ENCODE data around the gene PLXNA1.

The PLXNA1 gene

GRCh38 chr3:126964950-126965349, 18.0 kb upstream of the PLXNA1 start:
- DNase-seq (ENCODE audit: extremely low read depth in 1 of 2, low read depth in 1 of 2): no peak

DNA sequence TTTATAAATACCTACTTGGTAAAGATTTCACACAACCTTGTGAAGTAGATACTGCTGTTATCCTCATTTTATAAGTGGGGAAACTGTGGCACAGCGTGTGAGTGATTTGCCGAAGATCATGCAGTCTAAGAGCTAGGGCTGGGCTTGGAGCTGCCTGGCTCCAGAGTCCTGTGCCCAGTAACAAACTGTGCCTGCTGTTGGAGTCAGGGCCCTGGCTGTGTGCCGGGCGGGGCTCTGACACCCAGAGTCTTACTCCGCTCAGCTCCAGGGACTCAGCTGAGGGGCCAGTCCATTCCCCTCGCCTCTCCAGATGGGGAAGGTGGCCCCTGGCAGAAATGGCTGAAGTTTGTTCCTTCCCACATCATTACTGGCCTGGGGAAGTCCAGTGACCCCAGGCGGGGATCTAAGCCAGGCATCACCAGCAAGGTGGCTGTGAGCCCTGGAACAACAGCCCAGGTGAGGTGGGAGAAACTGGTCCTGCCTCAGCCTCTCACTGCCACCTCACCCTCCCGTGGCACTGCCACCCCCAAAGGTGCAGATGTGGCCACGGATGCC, 17.3 kb upstream of the PLXNA1 start:
- no peak for DNase-seq (ENCODE audit: extremely low read depth in 1 of 2, low read depth in 1 of 2)

GRCh38 chr3:126967386-126967785, 15.5 kb upstream of the PLXNA1 start:
- DNase-seq (ENCODE audit: extremely low read depth in 1 of 2, low read depth in 1 of 2): no peak

DNA sequence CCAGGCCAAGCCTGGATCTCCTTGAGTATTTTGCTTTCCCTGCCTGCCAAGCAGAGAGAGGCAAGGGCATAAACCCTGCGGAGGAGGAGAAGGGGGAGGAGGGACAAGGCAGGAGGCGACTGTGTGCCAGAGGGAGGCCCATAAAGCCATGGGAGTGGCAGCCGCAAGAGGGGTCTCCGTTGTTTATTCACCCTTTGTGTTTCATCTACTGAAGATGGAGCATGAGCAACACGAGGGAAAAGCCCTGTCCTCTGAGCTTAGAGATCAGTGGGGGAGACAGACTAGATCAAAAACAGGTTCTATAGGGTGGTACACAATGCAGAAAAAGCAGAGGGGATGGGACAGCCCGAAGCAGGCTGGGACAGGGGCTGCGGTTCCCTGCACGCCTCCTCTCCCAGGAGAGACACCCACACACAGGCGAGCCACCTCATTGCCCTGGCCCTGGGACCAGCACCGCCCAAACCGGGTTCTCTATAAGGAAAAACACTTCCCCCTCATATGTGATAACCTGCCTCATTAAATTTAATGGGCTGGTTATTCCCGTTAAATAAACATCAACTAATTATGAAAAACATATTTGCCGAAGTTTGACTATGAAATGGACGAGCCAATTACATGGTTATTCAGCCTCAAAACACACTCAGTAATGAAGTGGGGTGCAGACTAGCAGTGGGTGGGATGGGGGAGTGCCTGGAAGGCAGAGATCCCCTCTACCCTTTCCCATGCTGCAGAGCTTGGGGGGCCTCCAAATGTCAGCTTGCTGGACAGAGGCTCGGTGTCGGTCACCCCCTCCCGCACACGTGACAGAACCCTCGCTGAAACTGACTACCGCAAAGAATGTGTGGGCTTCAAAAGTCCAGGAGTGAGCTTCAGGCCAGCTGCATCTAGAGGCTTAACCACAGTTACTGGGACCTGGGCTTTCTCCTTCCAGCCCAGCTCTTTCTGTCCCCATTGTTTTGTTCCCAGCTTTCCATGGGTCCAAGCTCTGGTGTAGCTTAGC, 14.2 kb upstream of the PLXNA1 start:
- no peak for DNase-seq (ENCODE audit: extremely low read depth in 1 of 2, low read depth in 1 of 2)

GRCh38 chr3:126969586-126969985, 13.3 kb upstream of the PLXNA1 start:
- no peak for DNase-seq (ENCODE audit: extremely low read depth in 1 of 2, low read depth in 1 of 2)

- no peak for DNase-seq (ENCODE audit: extremely low read depth in 1 of 2, low read depth in 1 of 2)
Measured at GRCh38 chr3:126970101-126970500, 12.8 kb upstream of the PLXNA1 start.

GRCh38 chr3:126970921-126971320, 12.0 kb upstream of the PLXNA1 start:
- DNase-seq (ENCODE audit: extremely low read depth in 1 of 2, low read depth in 1 of 2): no peak

GRCh38 chr3:126971891-126972351, 11.0 kb upstream of the PLXNA1 start:
- no peak for DNase-seq (ENCODE audit: extremely low read depth in 1 of 2, low read depth in 1 of 2)

GRCh38 chr3:126972866-126973265, 10.0 kb upstream of the PLXNA1 start:
- DNase-seq (ENCODE audit: extremely low read depth in 1 of 2, low read depth in 1 of 2): no peak

DNA sequence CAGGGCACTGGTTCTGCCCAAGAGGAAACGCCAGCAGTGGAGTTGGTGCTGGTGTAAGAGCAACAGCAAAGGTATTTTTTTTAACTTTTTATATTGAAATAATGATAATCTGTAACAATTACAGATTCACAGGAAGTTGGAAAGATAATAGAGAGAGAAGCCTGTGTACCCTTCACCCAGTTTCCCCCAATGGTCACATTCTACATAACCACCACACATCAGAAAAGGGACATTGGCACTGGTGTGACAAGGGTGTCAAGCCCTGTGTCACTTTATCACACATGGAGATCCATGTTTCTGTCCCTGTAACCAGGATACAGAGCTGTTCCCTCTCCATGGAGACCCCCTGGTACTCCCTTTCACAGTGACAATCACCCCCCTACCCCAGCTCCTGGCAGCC, 9.1 kb upstream of the PLXNA1 start:
- no peak for DNase-seq (ENCODE audit: extremely low read depth in 1 of 2, low read depth in 1 of 2)

DNA sequence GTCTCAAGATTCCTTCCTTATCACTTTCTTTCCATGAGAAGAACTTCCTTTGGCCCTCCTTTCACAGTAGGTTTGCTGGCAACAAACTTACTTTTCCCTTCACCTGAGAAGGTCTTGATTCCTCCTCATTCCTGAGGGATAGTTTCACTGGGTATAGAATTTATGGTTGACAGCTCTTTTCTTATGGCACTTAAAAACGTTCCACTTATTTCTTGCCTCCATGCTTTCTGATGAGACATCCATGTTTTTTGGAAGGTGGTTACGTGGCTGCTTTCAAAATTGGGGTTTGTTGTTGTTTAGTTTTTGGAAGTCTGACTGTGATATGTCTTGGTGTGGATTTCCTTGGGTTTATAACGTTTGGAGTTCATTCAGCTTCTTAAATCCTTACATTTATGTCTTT, 8.2 kb upstream of the PLXNA1 start:
- no peak for DNase-seq (ENCODE audit: extremely low read depth in 1 of 2, low read depth in 1 of 2)

DNA sequence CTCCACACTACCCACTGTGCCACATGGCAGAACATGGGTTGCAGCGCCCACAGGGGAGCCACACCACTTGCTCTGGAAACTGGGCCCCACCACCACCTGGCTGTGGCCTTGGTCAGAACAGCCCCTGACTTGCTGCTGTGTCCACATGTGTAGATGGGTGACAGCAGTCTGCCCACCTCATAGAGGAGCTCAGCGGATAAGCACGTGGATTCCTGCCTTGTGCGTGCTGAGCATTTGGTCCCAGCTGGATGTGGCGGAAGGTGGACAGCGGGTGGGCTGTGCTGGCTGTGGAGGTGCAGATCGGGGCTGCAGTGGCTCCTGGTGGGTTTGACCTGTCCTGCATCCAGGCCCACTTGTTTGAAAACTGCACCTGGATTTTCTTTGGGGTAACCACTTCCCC, 6.0 kb upstream of the PLXNA1 start:
- DNase-seq (ENCODE audit: extremely low read depth in 1 of 2, low read depth in 1 of 2): no peak

DNA sequence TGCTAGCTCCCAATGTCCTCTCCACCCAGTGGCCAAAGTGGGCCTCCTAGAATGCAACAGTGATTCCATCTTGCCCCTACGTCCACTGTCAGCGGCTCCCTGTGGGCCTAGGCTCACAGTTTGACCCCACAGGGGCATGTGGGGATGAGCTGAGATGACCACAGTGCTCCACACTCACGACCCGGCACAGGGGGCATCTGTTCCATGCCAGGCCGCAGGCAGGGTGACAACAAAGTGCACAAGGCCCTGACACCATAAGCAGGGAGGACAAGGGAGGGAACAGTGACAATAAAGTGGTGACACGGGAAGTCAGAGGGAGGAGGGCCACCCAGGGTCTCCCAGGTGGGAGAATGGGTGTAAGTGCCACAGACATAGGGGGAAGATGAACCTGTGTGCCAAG, 5.1 kb upstream of the PLXNA1 start:
- DNase-seq (ENCODE audit: extremely low read depth in 1 of 2, low read depth in 1 of 2): no peak

DNA sequence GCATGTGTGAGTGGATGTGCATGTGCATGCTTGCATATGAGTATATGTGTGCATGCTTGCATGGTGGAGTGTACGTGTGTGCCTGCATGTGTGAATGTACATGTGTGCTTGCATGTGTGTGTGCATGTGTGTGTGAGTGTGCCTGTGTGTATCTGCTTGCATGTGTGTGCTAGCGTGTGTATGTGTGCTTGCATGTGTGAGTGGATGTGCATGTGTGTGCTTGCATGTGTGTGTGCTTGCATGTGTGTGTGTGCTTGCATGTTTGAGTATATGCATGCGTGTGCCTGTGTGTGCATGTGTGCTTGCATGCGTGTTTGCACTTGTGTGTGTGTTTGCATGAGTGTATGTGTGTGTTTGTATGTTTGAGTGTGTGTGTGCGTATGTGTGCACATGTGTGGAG, 4.6 kb upstream of the PLXNA1 start:
- DNase-seq (ENCODE audit: extremely low read depth in 1 of 2, low read depth in 1 of 2): no peak

- DNase-seq (ENCODE audit: extremely low read depth in 1 of 2, low read depth in 1 of 2): no peak
Measured at GRCh38 chr3:126979046-126979628, 3.8 kb upstream of the PLXNA1 start.

DNA sequence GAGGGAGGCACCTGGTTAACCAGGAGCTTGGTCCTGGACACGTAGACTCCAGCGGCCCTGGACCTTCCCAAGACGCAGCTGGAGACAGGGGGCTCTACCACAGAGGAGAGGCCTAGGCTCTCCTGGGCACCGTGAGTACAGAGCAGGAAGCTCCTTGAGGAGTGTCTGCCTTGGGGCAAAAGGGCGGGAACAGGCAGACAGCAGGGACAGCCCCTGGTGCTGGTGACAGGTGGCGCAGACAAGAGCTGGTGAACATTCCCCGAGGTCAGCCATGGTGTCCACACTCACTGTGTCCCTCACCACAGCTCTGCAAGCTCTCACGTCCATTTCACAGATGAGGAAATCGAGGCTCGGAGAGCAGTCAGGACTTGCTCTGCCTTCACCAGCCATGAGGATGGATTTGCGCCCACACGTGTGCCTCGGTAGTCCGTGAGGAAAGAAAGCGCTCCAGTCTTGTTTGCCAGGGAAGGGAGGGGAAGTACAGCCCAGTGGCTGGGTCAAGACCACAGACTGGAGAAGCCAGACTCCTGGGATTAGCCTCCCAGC, 2.6 kb upstream of the PLXNA1 start:
- DNase-seq (ENCODE audit: extremely low read depth in 1 of 2, low read depth in 1 of 2): no peak

GRCh38 chr3:126982126-126982470, 817 bp upstream of the PLXNA1 start:
- peak; percentile 18 to 33 for DNase-seq (ENCODE audit: extremely low read depth in 1 of 2, low read depth in 1 of 2)

GRCh38 chr3:126983276-126983652, 349 bp downstream of the PLXNA1 start:
- DNase-seq (ENCODE audit: extremely low read depth in 1 of 2, low read depth in 1 of 2): no peak

DNA sequence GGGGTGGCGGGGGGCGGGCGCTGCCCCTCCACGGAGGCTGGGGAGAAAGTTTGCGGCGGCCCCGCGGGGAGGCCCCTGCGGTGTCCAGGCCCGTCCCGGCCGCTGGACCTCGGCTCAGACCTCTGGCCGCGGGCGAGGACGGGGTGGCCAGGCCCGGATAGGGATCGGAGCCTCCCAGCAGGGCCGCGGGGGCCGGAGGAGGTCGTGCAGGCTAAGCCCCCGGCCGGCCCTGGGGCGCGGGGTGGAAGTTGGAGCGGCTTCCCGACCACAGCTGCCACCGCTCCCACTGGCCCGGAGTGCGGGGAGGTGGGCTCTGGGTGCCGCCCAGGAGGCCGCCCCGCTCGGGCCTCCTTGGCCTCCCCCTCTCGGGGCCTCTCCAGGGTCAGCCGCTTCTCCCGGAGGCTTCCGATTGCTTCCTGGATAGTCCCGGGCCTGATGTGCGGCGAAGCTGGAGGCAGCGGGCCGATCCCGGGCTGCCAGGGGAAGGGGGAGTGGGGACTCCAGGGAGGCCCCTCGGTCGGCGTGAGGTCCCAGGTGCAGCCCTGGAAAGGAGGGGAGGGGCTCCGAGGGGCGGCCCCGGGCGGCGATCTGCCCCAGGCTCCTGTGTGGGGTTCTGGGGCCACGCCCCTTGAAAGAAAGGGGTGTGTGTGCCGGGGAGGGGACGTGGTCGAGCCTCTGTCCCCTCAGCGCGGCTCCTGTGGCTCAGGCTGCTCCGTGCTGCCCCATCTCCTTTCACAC, 907 bp downstream of the PLXNA1 start:
- peak in 1 of 2 donors; percentile 17 for DNase-seq (ENCODE audit: extremely low read depth in 1 of 2, low read depth in 1 of 2)

- no peak for DNase-seq (ENCODE audit: extremely low read depth in 1 of 2, low read depth in 1 of 2)
Measured at GRCh38 chr3:126984391-126985131, 1.6 kb downstream of the PLXNA1 start.
